ENCODE measurements around the gene CD2.

GRCh38 chr1:116805398-116805797 is 51.2 kb downstream of the CD2 start:
- TF ChIP-seq POLR2A (IDR thresholded peaks at IDR 0.05; ENCODE audit: low read length): no peak
- TF ChIP-seq GATA1 (IDR thresholded peaks at IDR 0.05; ENCODE audit: low read depth, low read length): no peak

Data from erythroblast (primary cell).